Lung (tissue), 12 donors: Measurements from ENCODE around the gene SHANK1. TPM values are rescaled to one million over a fixed set of nuclear protein-coding genes. Genes with fewer than 3 reads are reported as not detected.
A peak's percentile ranks its signal among the peaks of the same experiment; 100 is the strongest.

Source experiments
- ATAC-seq: fragments of 200-7000 bp; cut with Tn5 transposase; one replicate; pipeline ENCODE4 v1.9.1; 2020; ENCODE audit warnings: moderate number of reproducible peaks; ENCODE audit not compliant: insufficient read depth, low FRiP score
- DNase-seq, 3 donors: peaks; one replicate each; pipeline ENCODE4 v3.0.0-alpha.2; 2013 to 2017
- H3K27ac ChIP-seq, 2 donors: one replicate each; pipeline ENCODE4 v1.5.1; 2013; ENCODE audit warnings: mild to moderate bottlenecking in 2 of 2, moderate library complexity in 2 of 2, control low read depth in 1 of 2, inconsistent platforms in 1 of 2, low read depth in 1 of 2, low read length in 1 of 2
- H3K27me3 ChIP-seq, 3 donors: one replicate each; pipeline ENCODE4 v1.5.1; 2013; ENCODE audit warnings: low read length in 2 of 3; ENCODE audit not compliant: control insufficient read depth in 3 of 3, insufficient read depth in 3 of 3
- H3K36me3 ChIP-seq, 4 donors: one replicate each; pipeline ENCODE4 v1.5.1; 2013; ENCODE audit warnings: low read length in 4 of 4, mild to moderate bottlenecking in 1 of 4, moderate library complexity in 1 of 4; ENCODE audit not compliant: control insufficient read depth in 4 of 4, insufficient read depth in 4 of 4
- H3K4me1 ChIP-seq, 5 donors: one replicate each; pipeline ENCODE4 v1.5.1; 2013; ENCODE audit warnings: low read length in 5 of 5, mild to moderate bottlenecking in 2 of 5, moderate library complexity in 1 of 5; ENCODE audit not compliant: control insufficient read depth in 5 of 5, insufficient read depth in 5 of 5
- H3K4me3 ChIP-seq: one replicate; pipeline ENCODE4 v1.5.1; 2013; ENCODE audit warnings: mild to moderate bottlenecking, control low read depth, moderate library complexity
- H3K9ac ChIP-seq, 2 donors: one replicate each; pipeline ENCODE4 v1.5.1; 2013; ENCODE audit warnings: low read length in 2 of 2, control low read depth in 1 of 2; ENCODE audit not compliant: insufficient read depth in 1 of 2
- H3K9me3 ChIP-seq, 4 donors: one replicate each; pipeline ENCODE4 v1.5.1; 2013; ENCODE audit warnings: low read length in 3 of 4, mild to moderate bottlenecking in 1 of 4, moderate library complexity in 1 of 4; ENCODE audit not compliant: control insufficient read depth in 4 of 4, insufficient read depth in 3 of 4
- CTCF ChIP-seq: IDR thresholded peaks from 2 replicates; pipeline ENCODE4 v1.5.1; 2012; ENCODE audit warnings: mild to moderate bottlenecking; ENCODE audit errors: control extremely low read depth, extremely low read depth
- WGBS, 2 donors: extraction: QIAGEN DNeasy Blood & Tissue Kit; methylation state at CpG; one replicate each; pipeline ENCODE4 v1.1.7; 2013; 5-methylcytosine and 5-hydroxymethylcytosine counted together
- polyA plus RNA-seq, 2 donors: library from polyadenylated mRNA; stranded (reverse); fragments of 200-250 nt; gene quantifications; one replicate each; pipeline ENCODE4 v1.2.1, GENCODE V29; 2013
- total RNA-seq, 2 donors: library from RNA; depleted of rRNA in 1 of 2; stranded (reverse); fragments of >200 nt in 1 of 2; gene quantifications; one replicate each; pipeline ENCODE4 v1.2.1, GENCODE V29; 2014 to 2021
- donor health status: control.
- donor health status: control.
- donor health status: Bipolar disorder and iron deficiency.
- donor health status: healthy.
- donor health status: DM: yes; HTN: yes; CAD: no.

The SHANK1 gene
- total and polyA plus RNA-seq, 4 donors, result 0.15 to 1.2 (median 0.21) TPM

- H3K36me3 ChIP-seq, result no peaks in the 10 kb centered on the region
- 57 to 58% methylated on average over 14 to 15 of the region's 15 CpGs for WGBS, 2 donors
- no peaks in the 10 kb centered on the region for H3K4me1 ChIP-seq
- no peak overlapping the region for H3K4me3 ChIP-seq
- peaks cover 0 to 6% (median 0%) of the 10 kb centered on the region in 4 donors for H3K9me3 ChIP-seq
- no peak overlapping the region for H3K9ac ChIP-seq
- H3K27me3 ChIP-seq, result peaks cover 10 to 43% (median 12%) of the 10 kb centered on the region in 3 donors
- H3K27ac ChIP-seq, result no peak overlapping the region
- DNase-seq (no peak), ATAC-seq (no peak)
- no peak for TF ChIP-seq CTCF
Observed at GRCh38 chr19:50696094-50696483, 23.5 kb downstream of the SHANK1 start.

- no peaks in the 10 kb centered on the region for H3K36me3 ChIP-seq
- peaks cover 0 to 6% (median 0%) of the 10 kb centered on the region in 4 donors for H3K9me3 ChIP-seq
- H3K9ac ChIP-seq, result no peak overlapping the region
- TF ChIP-seq CTCF, result no peak
- 3 to 4% methylated on average over 32 to 80 of the region's 81 CpGs for WGBS, 2 donors
- no peak overlapping the region for H3K4me3 ChIP-seq
- H3K27ac ChIP-seq, result no peak overlapping the region
- peaks cover 11 to 49% (median 12%) of the 10 kb centered on the region in 3 donors for H3K27me3 ChIP-seq
- H3K4me1 ChIP-seq, result no peaks in the 10 kb centered on the region
- ATAC-seq, result no peak
- peak; percentile 38 to 49 (median 46) for DNase-seq
Observed at GRCh38 chr19:50695251-50696093, 24.1 kb downstream of the SHANK1 start.

DNA sequence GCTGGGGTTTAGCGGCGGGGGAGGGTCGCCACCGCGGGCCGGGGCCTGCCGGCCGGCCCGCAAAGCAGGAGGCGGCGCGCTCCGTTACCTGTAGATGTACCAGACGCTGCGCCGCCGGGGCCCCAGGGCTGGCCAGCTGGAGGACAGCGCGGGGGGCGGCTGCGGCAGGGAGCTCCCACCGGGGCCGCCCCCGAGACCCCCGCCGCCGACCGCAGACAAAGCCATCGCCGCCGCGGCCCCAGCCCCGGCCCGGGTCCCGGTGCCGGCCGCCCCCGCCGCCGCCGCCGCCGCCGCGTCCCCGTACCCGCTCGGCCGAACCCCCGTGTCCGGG lies 24.8 kb downstream of the SHANK1 start:
- ATAC-seq (no peak), DNase-seq (no peak)
- H3K27me3 ChIP-seq, result peaks cover 11 to 51% (median 12%) of the 10 kb centered on the region in 3 donors
- no peaks in the 10 kb centered on the region for H3K4me1 ChIP-seq
- WGBS, 2 donors, result 0 to 6% methylated on average over 21 to 51 of the region's 51 CpGs
- no peak overlapping the region for H3K4me3 ChIP-seq
- no peak overlapping the region for H3K27ac ChIP-seq
- H3K9ac ChIP-seq, result no peak overlapping the region
- no peak for TF ChIP-seq CTCF
- no peaks in the 10 kb centered on the region for H3K36me3 ChIP-seq
- H3K9me3 ChIP-seq, result peaks cover 0 to 6% (median 0%) of the 10 kb centered on the region in 4 donors
